Measurements from ENCODE around the gene HOXB5.

The HOXB5 gene

GRCh38 chr17:48559122-48559839 lies 34.3 kb downstream of the HOXB5 start:
- DNase-seq, result no peak

GRCh38 chr17:48558831-48559121 lies 34.8 kb downstream of the HOXB5 start:
- no peak for DNase-seq

GRCh38 chr17:48558057-48558830 lies 35.3 kb downstream of the HOXB5 start:
- no peak for DNase-seq

- DNase-seq, result no peak
These were observed 36.8 kb downstream of the HOXB5 start for GRCh38 chr17:48556576-48557401.

- DNase-seq, result no peak
These were observed 37.4 kb downstream of the HOXB5 start for GRCh38 chr17:48556229-48556575.

GRCh38 chr17:48555258-48556228 lies 38.0 kb downstream of the HOXB5 start:
- DNase-seq, result no peak

- no peak for DNase-seq
These were observed 38.9 kb downstream of the HOXB5 start for GRCh38 chr17:48554412-48555257.

GRCh38 chr17:48553826-48554225 lies 39.8 kb downstream of the HOXB5 start:
- DNase-seq, result no peak

GRCh38 chr17:48553190-48553547 lies 40.4 kb downstream of the HOXB5 start:
- no peak for DNase-seq

GRCh38 chr17:48552466-48553189 lies 41.0 kb downstream of the HOXB5 start:
- DNase-seq, result no peak

GRCh38 chr17:48551596-48552465 lies 41.7 kb downstream of the HOXB5 start:
- DNase-seq, result no peak

- DNase-seq, result no peak
These were observed 42.4 kb downstream of the HOXB5 start for GRCh38 chr17:48551214-48551555.

- DNase-seq, result no peak
These were observed 42.9 kb downstream of the HOXB5 start for GRCh38 chr17:48550502-48551213.

- DNase-seq, result no peak
These were observed 43.6 kb downstream of the HOXB5 start for GRCh38 chr17:48549914-48550501.

GRCh38 chr17:48549281-48549630 lies 44.3 kb downstream of the HOXB5 start:
- DNase-seq, result no peak

GRCh38 chr17:48548523-48549280 lies 44.9 kb downstream of the HOXB5 start:
- DNase-seq, result no peak

- peak; percentile 75 for DNase-seq
These were observed 45.6 kb downstream of the HOXB5 start for GRCh38 chr17:48547808-48548522.

Measured in activated effector memory CD4-positive, alpha-beta T cell treated with anti-CD3 and anti-CD28 coated beads, Interleukin-2, amount 50 U/mL, for 16 hours (primary cell).